ENCODE data around the gene ARL1. TPM values are rescaled to one million over a fixed set of nuclear protein-coding genes. Genes with fewer than 3 reads are reported as not detected.
A peak's percentile ranks its signal among the peaks of the same experiment; 100 is the strongest.

The ARL1 gene
- polyA plus RNA-seq, 3 donors, result 14.7 to 34.8 (median 27.3) TPM

- no peaks in the 10 kb centered on the region for H3K9me3 ChIP-seq (replicated peaks in 1 of 2; ENCODE audit: control insufficient read depth in 1 of 2, insufficient read depth in 1 of 2, low read length in 2 of 2)
- Mint-ChIP-seq H3K4me1 (peaks cover 31% of the 10 kb centered on the region), H3K36me3 (no peaks in the 10 kb centered on the region), H3K27me3 (ENCODE audit: low read depth in 3 of 3) (peaks cover 0 to 3% (median 0%) of the 10 kb centered on the region in 3 donors), H3K4me3 (no peak overlapping the region), H3K9me3 (no peaks in the 10 kb centered on the region), H3K27ac (peak overlapping the region in 2 of 7 donors; percentile 32 to 43)
- H3K36me3 ChIP-seq (replicated peaks in 1 of 2; ENCODE audit: control insufficient read depth in 1 of 2, insufficient read depth in 2 of 2, low read length in 2 of 2), result no peaks in the 10 kb centered on the region
- peaks cover 33 to 37% of the 10 kb centered on the region in 2 donors for H3K4me1 ChIP-seq (ENCODE audit: control insufficient read depth in 1 of 2, insufficient read depth in 2 of 2, low read length in 2 of 2)
- H2AFZ ChIP-seq (ENCODE audit: insufficient read depth, low read depth, low read length, poor library complexity, severe bottlenecking), result no peak overlapping the region
- intact Hi-C loops (cut with micrococcal nuclease), result no loop called here
- H3K79me2 ChIP-seq (ENCODE audit: insufficient read depth, low read length), result no peaks in the 10 kb centered on the region
- DNase-seq, result peak in 2 of 3 donors; percentile 10 to 18
- no peaks in the 10 kb centered on the region for H3K27me3 ChIP-seq (ENCODE audit: control insufficient read depth in 2 of 2, insufficient read depth in 2 of 2, low read length in 2 of 2)
- no peaks in the 10 kb centered on the region for H4K20me1 ChIP-seq (ENCODE audit: insufficient read depth, low read length)
- TF ChIP-seq CTCF (IDR thresholded peaks at IDR 0.05), result no peak
- H3K4me2 ChIP-seq (replicated peaks; ENCODE audit: extremely low read depth, low read length, poor library complexity, severe bottlenecking), result peak overlapping the region; percentile 17
- H3K27ac ChIP-seq (ENCODE audit: low read depth in 1 of 2, low read length in 2 of 2), result no peak overlapping the region
- no peak overlapping the region for H3K9ac ChIP-seq (ENCODE audit: insufficient read depth, low read length, poor library complexity, severe bottlenecking)
- H3K4me3 ChIP-seq (replicated peaks in 1 of 3; ENCODE audit: low read depth in 2 of 3, low read length in 3 of 3), result peak overlapping the region in 1 of 3 experiments; percentile 18
Measured at GRCh38 chr12:101441461-101442224, 34.1 kb upstream of the ARL1 start.

GRCh38 chr12:101439236-101439635, 31.7 kb upstream of the ARL1 start:
- Histone ChIP-seq H2AFZ (ENCODE audit: insufficient read depth, low read depth, low read length, poor library complexity, severe bottlenecking) (no peak overlapping the region), H3K9ac (ENCODE audit: insufficient read depth, low read length, poor library complexity, severe bottlenecking) (no peak overlapping the region), H3K4me2 (replicated peaks; ENCODE audit: extremely low read depth, low read length, poor library complexity, severe bottlenecking) (peak overlapping the region; percentile 58), H4K20me1 (ENCODE audit: insufficient read depth, low read length) (no peaks in the 10 kb centered on the region), H3K27ac (ENCODE audit: low read depth in 1 of 2, low read length in 2 of 2) (no peak overlapping the region), H3K36me3 (replicated peaks in 1 of 2; ENCODE audit: control insufficient read depth in 1 of 2, insufficient read depth in 2 of 2, low read length in 2 of 2) (no peaks in the 10 kb centered on the region), H3K27me3 (ENCODE audit: control insufficient read depth in 2 of 2, insufficient read depth in 2 of 2, low read length in 2 of 2) (no peaks in the 10 kb centered on the region), H3K4me1 (ENCODE audit: control insufficient read depth in 1 of 2, insufficient read depth in 2 of 2, low read length in 2 of 2) (peaks cover 33 to 37% of the 10 kb centered on the region in 2 donors), H3K9me3 (replicated peaks in 1 of 2; ENCODE audit: control insufficient read depth in 1 of 2, insufficient read depth in 1 of 2, low read length in 2 of 2) (no peaks in the 10 kb centered on the region), H3K4me3 (replicated peaks in 1 of 3; ENCODE audit: low read depth in 2 of 3, low read length in 3 of 3) (peak overlapping the region in 1 of 3 experiments; percentile 42), H3K79me2 (ENCODE audit: insufficient read depth, low read length) (no peaks in the 10 kb centered on the region)
- Mint-ChIP-seq H3K27ac (peak overlapping the region in 2 of 7 donors; percentile 19 to 50), H3K36me3 (no peaks in the 10 kb centered on the region), H3K27me3 (ENCODE audit: low read depth in 3 of 3) (peaks cover 0 to 1% (median 0%) of the 10 kb centered on the region in 3 donors), H3K4me3 (peak overlapping the region in 1 of 2 donors; percentile 63), H3K4me1 (peaks cover 31% of the 10 kb centered on the region), H3K9me3 (no peaks in the 10 kb centered on the region)
- no peak for TF ChIP-seq CTCF (IDR thresholded peaks at IDR 0.05)
- DNase-seq, result peak in 2 of 3 donors; percentile 35 to 47
- intact Hi-C loops (cut with micrococcal nuclease), result no loop called here
- WGBS (ENCODE audit: insufficient coverage), result no CpG with 5 or more reads among the region's 5 CpGs
